Suprapubic skin (tissue), 4 donors: ENCODE results near the gene STON2. TPM values are rescaled to one million over a fixed set of nuclear protein-coding genes. Genes with fewer than 3 reads are reported as not detected.
A peak's percentile ranks its signal among the peaks of the same experiment; 100 is the strongest.

Experiments
- DNase-seq, 2 donors: peaks; one replicate each; pipeline ENCODE4 v3.0.0-alpha.2; 2019; ENCODE audit warnings: low spot score in 2 of 2
- H3K27ac ChIP-seq: fragments of 200-600 bp; sonication (generic); one replicate; pipeline ENCODE4 v1.5.1; 2019
- H3K27me3 ChIP-seq: fragments of 200-600 bp; sonication (generic); one replicate; pipeline ENCODE4 v1.5.1; 2019
- H3K36me3 ChIP-seq: fragments of 200-600 bp; sonication (generic); one replicate; pipeline ENCODE4 v1.5.1; 2019
- H3K4me1 ChIP-seq: fragments of 200-600 bp; sonication (generic); one replicate; pipeline ENCODE4 v1.5.1; 2019
- H3K4me3 ChIP-seq: fragments of 200-600 bp; sonication (generic); one replicate; pipeline ENCODE4 v1.5.1; 2019; ENCODE audit warnings: mild to moderate bottlenecking
- H3K9me3 ChIP-seq: fragments of 200-600 bp; sonication (generic); one replicate; pipeline ENCODE4 v1.5.1; 2019
- CTCF ChIP-seq, 2 donors: fragments of 200-600 bp in 1 of 2; fragments of 450-650 bp in 1 of 2; sonication (generic) in 1 of 2; IDR thresholded peaks; one replicate each; pipeline ENCODE4 v1.5.1; 2016 to 2019; ENCODE audit warnings: antibody characterized with exemption in 2 of 2, mild to moderate bottlenecking in 1 of 2, moderate library complexity in 1 of 2
- EP300 ChIP-seq: sonication (generic); formaldehyde crosslinking; IDR thresholded peaks from one replicate; pipeline ENCODE4 v1.6.1; 2017; ENCODE audit warnings: antibody characterized with exemption
- POLR2A ChIP-seq, 2 donors: fragments of 450-650 bp; IDR thresholded peaks; one replicate each; pipeline ENCODE4 v1.6.1; 2017; ENCODE audit warnings: antibody characterized with exemption in 2 of 2, mild to moderate bottlenecking in 2 of 2, moderate library complexity in 2 of 2
- POLR2AphosphoS5 ChIP-seq, 3 donors: sonication (generic); formaldehyde crosslinking; IDR thresholded peaks; one replicate each; pipeline ENCODE4 v1.6.1; 2017; ENCODE audit warnings: antibody characterized with exemption in 3 of 3
- WGBS: methylation state at CpG from one replicate; pipeline ENCODE4 v1.1.5; 2018; 5-methylcytosine and 5-hydroxymethylcytosine counted together
- total RNA-seq, 4 donors: library from RNA; depleted of rRNA; stranded (reverse); fragments of >200 nt; gene quantifications; one replicate each; pipeline ENCODE4 v1.1.0, GENCODE V29; 2016

The STON2 gene
- total RNA-seq, 4 donors from 2014 or later, result 19.1 to 39.5 (median 22.8) TPM

- DNase-seq, result no peak
- Histone ChIP-seq H3K4me3 (no peak overlapping the region), H3K4me1 (peaks cover 5% of the 10 kb centered on the region), H3K9me3 (no peaks in the 10 kb centered on the region), H3K27ac (no peak overlapping the region), H3K36me3 (no peaks in the 10 kb centered on the region), H3K27me3 (peaks cover 6% of the 10 kb centered on the region)
- WGBS, result 74% methylated on average over 5 of the region's 5 CpGs
- TF ChIP-seq EP300 (no peak), POLR2AphosphoS5 (IDR thresholded peaks at IDR 0.05) (no peak), POLR2A (IDR thresholded peaks at IDR 0.05) (no peak), CTCF (IDR thresholded peaks at IDR 0.05) (no peak)
Observed at GRCh38 chr14:81441626-81442134, 41.6 kb upstream of the STON2 start.

GRCh38 chr14:81440041-81440440 lies 39.9 kb upstream of the STON2 start:
- DNase-seq, result no peak
- peaks cover 6% of the 10 kb centered on the region for H3K27me3 ChIP-seq
- no peak overlapping the region for H3K4me3 ChIP-seq
- no peaks in the 10 kb centered on the region for H3K36me3 ChIP-seq
- H3K27ac ChIP-seq, result no peak overlapping the region
- WGBS, result 89% methylated on average over 3 of the region's 3 CpGs
- peaks cover 20% of the 10 kb centered on the region for H3K4me1 ChIP-seq
- no peak for TF ChIP-seq CTCF (IDR thresholded peaks at IDR 0.05)
- TF ChIP-seq POLR2A (IDR thresholded peaks at IDR 0.05), result no peak
- TF ChIP-seq POLR2AphosphoS5 (IDR thresholded peaks at IDR 0.05), result no peak
- TF ChIP-seq EP300, result no peak
- H3K9me3 ChIP-seq, result no peaks in the 10 kb centered on the region

GRCh38 chr14:81437244-81437643 lies 37.1 kb upstream of the STON2 start:
- peaks cover 29% of the 10 kb centered on the region for H3K4me1 ChIP-seq
- no peak for TF ChIP-seq CTCF (IDR thresholded peaks at IDR 0.05)
- no peak for TF ChIP-seq EP300
- TF ChIP-seq POLR2A (IDR thresholded peaks at IDR 0.05), result no peak
- TF ChIP-seq POLR2AphosphoS5 (IDR thresholded peaks at IDR 0.05), result no peak

GRCh38 chr14:81436296-81437138 lies 36.4 kb upstream of the STON2 start:
- Histone ChIP-seq H3K4me1 (peaks cover 34% of the 10 kb centered on the region), H3K9me3 (no peaks in the 10 kb centered on the region), H3K27ac (peak overlapping the region; percentile 63), H3K36me3 (no peaks in the 10 kb centered on the region), H3K4me3 (peak overlapping the region; percentile 71), H3K27me3 (peaks cover 6% of the 10 kb centered on the region)
- TF ChIP-seq POLR2AphosphoS5 (IDR thresholded peaks at IDR 0.05), result no peak
- TF ChIP-seq POLR2A (IDR thresholded peaks at IDR 0.05), result peak in 1 of 2 donors; percentile 41
- WGBS, result 7% methylated on average over 25 of the region's 79 CpGs
- peak; percentile 79 to 84 for DNase-seq

More at GRCh38 chr14:81437244-81437643, 37.1 kb upstream of the STON2 start:
- no peak for DNase-seq
- no peaks in the 10 kb centered on the region for H3K9me3 ChIP-seq
- no peak overlapping the region for H3K27ac ChIP-seq
- H3K36me3 ChIP-seq, result no peaks in the 10 kb centered on the region
- H3K27me3 ChIP-seq, result peaks cover 6% of the 10 kb centered on the region
- 47% methylated on average over 4 of the region's 4 CpGs for WGBS
- no peak overlapping the region for H3K4me3 ChIP-seq

- Histone ChIP-seq H3K27ac (peak overlapping the region; percentile 63), H3K9me3 (no peaks in the 10 kb centered on the region), H3K4me1 (peaks cover 34% of the 10 kb centered on the region), H3K36me3 (no peaks in the 10 kb centered on the region), H3K4me3 (peak overlapping the region; percentile 71), H3K27me3 (peaks cover 6% of the 10 kb centered on the region)
- 4% methylated on average over 10 of the region's 73 CpGs for WGBS
- no peak for TF ChIP-seq POLR2AphosphoS5 (IDR thresholded peaks at IDR 0.05)
- TF ChIP-seq CTCF (IDR thresholded peaks at IDR 0.05), result no peak
- TF ChIP-seq EP300, result no peak
- no peak for TF ChIP-seq POLR2A (IDR thresholded peaks at IDR 0.05)
- DNase-seq, result peak; percentile 81 to 84
Observed at GRCh38 chr14:81435391-81436295, 35.5 kb upstream of the STON2 start.
